NT2/D1 (cell line): Measurements from ENCODE around the gene MPDU1.
"Not testable (repeated sequence)": the region's sequence is repeated elsewhere in the genome, so short reads cannot be mapped to it uniquely, and the experiment has no call there.

ENCODE experiments used
- DNase-seq: peaks from one replicate; pipeline ENCODE4 v3.0.0-alpha.2; 2011; ENCODE audit warnings: low read depth, low spot score
- H3K27me3 ChIP-seq: 2 replicates; pipeline ENCODE4 v1.6.0; 2011; ENCODE audit warnings: mild to moderate bottlenecking; ENCODE audit not compliant: insufficient read length, insufficient read depth
- H3K36me3 ChIP-seq: 2 replicates; pipeline ENCODE4 v1.6.1; 2011; ENCODE audit warnings: mild to moderate bottlenecking, low read length, mixed read lengths; ENCODE audit not compliant: insufficient read depth, insufficient read length
- H3K4me1 ChIP-seq: 2 replicates; pipeline ENCODE4 v1.5.1; 2011; ENCODE audit not compliant: insufficient read depth, insufficient read length
- H3K4me3 ChIP-seq: 2 replicates; pipeline ENCODE4 v1.5.1; 2011; ENCODE audit warnings: low read depth; ENCODE audit not compliant: insufficient read length
- H3K9ac ChIP-seq: 2 replicates; pipeline ENCODE4 v1.6.0; 2011; ENCODE audit warnings: low read depth; ENCODE audit not compliant: insufficient read length
- H3K9me3 ChIP-seq: 2 replicates; pipeline ENCODE4 v1.5.1; 2011; ENCODE audit warnings: mild to moderate bottlenecking, low read length; ENCODE audit not compliant: insufficient read depth
- SUZ12 ChIP-seq: IDR thresholded peaks from 2 replicates; pipeline ENCODE4 v1.6.1; 2011; ENCODE audit not compliant: insufficient read length, insufficient read depth; ENCODE audit errors: extremely low read depth
- YY1 ChIP-seq: IDR thresholded peaks from 2 replicates; pipeline ENCODE4 v1.6.1; 2011; ENCODE audit not compliant: insufficient read length, insufficient read depth
- ZNF274 ChIP-seq: IDR thresholded peaks from 2 replicates; pipeline ENCODE4 v1.6.1; 2011; ENCODE audit warnings: mild to moderate bottlenecking, low read depth, low read length

The MPDU1 gene

DNA sequence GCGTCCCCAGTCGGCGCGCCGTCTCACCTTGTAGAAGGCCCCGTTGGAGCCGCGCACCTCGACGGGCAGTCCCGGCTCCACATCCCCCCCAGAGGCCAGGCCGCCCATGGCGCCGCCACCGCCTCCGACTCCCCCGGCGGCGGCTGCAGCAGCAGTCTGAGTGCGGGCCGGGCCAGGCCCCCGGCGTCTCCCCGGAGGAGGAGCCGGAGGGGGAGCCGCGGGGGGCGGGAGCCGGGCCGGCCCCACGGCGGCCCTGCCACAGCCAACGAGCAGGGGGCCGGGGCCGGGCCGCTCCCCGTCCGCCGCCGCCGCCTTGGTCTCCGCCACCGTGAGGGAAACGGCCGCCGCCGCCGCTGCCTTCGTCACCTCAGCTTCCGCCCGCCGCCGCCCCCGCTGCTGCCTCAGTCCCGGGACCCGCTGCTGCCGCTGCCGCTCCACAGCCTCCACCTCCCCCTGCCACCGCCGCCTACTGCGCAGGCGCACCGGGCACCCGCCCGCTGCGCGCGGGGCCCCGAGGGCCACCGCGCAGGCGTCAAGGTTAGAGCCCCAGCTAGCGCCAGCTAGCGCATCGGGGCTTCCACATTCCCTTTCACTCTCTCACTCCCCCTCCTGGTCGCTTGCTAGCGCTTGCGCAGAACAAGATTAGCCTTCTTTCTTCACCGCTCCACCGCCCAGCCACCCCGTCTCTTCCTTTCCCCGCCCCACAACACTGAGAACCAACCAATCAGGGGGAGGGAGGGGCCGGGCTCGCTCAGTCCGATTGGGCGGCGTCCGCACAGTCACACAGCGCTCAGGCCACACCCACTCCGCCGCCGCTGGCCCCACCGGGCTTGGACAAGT, 31.0 kb downstream of the MPDU1 start, which contains the start of gene FXR2:
TSS of gene FXR2 (minus strand) at position 473 of the 840 bp plus-strand sequence. CDS start at position 108, 365 bp downstream.
- H3K27me3 ChIP-seq, result no peaks in the 10 kb centered on the region
- H3K4me1 ChIP-seq, result no peaks in the 10 kb centered on the region
- H3K36me3 ChIP-seq, result peaks cover 20% of the 10 kb centered on the region
- H3K9me3 ChIP-seq, result no peaks in the 10 kb centered on the region
- peak within 1 kb of the TSS; percentile 74 for H3K4me3 ChIP-seq
- peak; percentile 98 for DNase-seq
- no peak for TF ChIP-seq YY1
- TF ChIP-seq SUZ12, result no peak
- TF ChIP-seq ZNF274, result no peak
- H3K9ac ChIP-seq, result peak within 1 kb of the TSS; percentile 80

DNA sequence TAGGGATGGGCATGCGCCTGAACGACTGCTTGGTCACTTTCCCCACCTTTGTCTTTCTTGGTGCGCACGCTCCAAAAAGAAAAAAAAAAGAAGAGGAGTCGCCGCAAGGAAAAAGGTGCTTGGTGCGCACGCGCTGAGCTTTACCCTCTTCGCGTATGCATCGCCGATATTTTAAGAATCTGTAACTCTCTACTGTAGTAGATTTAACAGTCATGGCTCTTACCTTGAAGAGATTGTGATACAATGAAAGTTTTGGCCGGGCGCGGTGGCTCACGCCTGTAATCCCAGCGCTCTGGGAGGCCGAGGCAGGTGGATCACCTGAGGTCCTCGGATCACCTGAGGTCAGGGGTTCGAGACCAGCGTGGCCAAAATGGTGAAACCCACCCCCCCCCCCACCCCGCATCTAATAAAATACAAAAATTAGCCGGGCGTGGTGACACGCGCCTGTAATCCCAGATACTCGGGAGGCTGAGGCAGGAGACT, 31.7 kb downstream of the MPDU1 start:
- Histone ChIP-seq H3K4me3 (no peak overlapping the region), H3K36me3 (peaks cover 16% of the 10 kb centered on the region), H3K27me3 (no peaks in the 10 kb centered on the region), H3K4me1 (no peaks in the 10 kb centered on the region), H3K9me3 (no peaks in the 10 kb centered on the region), H3K9ac (no peak overlapping the region)
- DNase-seq, result no peak
- no peak for TF ChIP-seq SUZ12

DNA sequence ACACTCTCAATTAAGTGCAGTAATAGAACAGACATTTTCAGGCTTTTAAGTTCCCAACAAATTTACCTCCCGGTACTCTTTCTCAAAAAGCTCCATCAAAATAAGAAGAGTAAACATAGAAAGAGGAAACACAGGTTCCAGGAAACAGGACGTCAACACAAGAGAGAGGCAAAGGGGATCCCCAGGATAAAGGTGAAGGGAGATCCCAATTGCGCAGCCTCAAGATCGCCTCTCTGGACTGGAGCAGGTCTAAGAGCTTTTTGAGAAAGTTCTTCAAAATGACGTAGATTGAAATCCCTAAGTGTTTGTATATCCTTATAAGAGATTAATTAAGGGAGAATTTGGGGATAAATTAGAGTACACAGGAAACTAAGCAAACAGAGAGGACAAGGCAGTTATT, 35.0 kb downstream of the MPDU1 start:
- no peaks in the 10 kb centered on the region for H3K4me1 ChIP-seq
- no peaks in the 10 kb centered on the region for H3K36me3 ChIP-seq
- H3K4me3 ChIP-seq, result no peak overlapping the region
- H3K27me3 ChIP-seq, result no peaks in the 10 kb centered on the region
- no peak overlapping the region for H3K9ac ChIP-seq
- TF ChIP-seq YY1 (no peak), SUZ12 (no peak), ZNF274 (no peak)
- DNase-seq, result no peak
- no peaks in the 10 kb centered on the region for H3K9me3 ChIP-seq

GRCh38 chr17:7620835-7621234, 37.2 kb downstream of the MPDU1 start:
- H3K4me1 ChIP-seq, result no peaks in the 10 kb centered on the region
- DNase-seq, result no peak
- no peaks in the 10 kb centered on the region for H3K9me3 ChIP-seq
- TF ChIP-seq ZNF274 (no peak), SUZ12 (no peak), YY1 (no peak)
- H3K9ac ChIP-seq, result no peak overlapping the region
- H3K27me3 ChIP-seq, result no peaks in the 10 kb centered on the region
- H3K4me3 ChIP-seq, result no peak overlapping the region
- no peaks in the 10 kb centered on the region for H3K36me3 ChIP-seq

DNA sequence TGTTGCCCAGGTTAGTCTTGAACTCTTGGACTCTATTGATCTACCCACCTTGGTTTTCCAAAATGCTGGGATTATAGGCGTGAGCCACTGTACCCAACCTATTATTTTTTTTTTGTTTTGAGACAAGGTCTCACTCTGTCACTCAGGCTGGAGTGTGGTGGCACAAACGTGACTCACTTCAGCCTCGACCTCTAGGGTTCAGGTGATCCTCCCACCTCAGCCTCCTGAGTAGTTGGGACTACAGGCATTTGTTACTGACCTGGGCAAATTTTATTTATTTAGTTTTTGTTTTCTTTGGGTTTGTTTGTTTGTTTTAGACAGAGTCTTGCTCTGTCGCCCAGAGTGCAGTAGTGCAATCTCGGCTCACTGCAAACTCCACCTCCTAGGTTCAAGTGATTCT, 40.0 kb downstream of the MPDU1 start:
- H3K4me1 ChIP-seq, result no peaks in the 10 kb centered on the region
- DNase-seq, result no peak
- no peaks in the 10 kb centered on the region for H3K9me3 ChIP-seq
- no peaks in the 10 kb centered on the region for H3K27me3 ChIP-seq
- no peak overlapping the region for H3K4me3 ChIP-seq
- TF ChIP-seq ZNF274 (no peak), YY1 (no peak), SUZ12 (no peak)
- no peak overlapping the region for H3K9ac ChIP-seq
- peaks cover 2% of the 10 kb centered on the region for H3K36me3 ChIP-seq

DNA sequence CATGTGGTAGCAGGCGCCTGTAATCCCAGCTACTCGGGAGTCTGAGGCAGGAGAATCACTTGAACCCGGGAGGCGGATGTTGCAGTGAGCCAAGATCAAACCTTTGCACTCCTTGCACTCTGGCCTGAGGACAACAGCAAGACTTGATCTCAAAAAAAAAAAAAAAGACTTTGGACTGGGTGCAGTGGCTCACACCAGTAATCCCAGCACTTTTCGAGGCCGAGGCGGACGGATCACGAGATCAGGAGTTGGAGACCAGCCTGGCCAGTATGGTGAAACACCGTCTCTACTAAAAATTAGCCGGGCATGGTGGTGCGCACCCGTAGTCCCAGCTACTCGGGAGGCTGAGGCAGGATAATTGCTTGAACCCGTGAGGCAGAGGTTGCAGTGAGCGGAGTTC, 42.1 kb downstream of the MPDU1 start:
- H3K9me3 ChIP-seq, DNase-seq, H3K36me3 ChIP-seq, H3K4me3 ChIP-seq, H3K4me1 ChIP-seq, H3K27me3 ChIP-seq, H3K9ac ChIP-seq: not testable (repeated sequence)

GRCh38 chr17:7626307-7626706, 42.7 kb downstream of the MPDU1 start:
- no peak for TF ChIP-seq ZNF274
- no peak for TF ChIP-seq YY1
- no peak for TF ChIP-seq SUZ12
- H3K9ac ChIP-seq, result peak overlapping the region; percentile 91

DNA sequence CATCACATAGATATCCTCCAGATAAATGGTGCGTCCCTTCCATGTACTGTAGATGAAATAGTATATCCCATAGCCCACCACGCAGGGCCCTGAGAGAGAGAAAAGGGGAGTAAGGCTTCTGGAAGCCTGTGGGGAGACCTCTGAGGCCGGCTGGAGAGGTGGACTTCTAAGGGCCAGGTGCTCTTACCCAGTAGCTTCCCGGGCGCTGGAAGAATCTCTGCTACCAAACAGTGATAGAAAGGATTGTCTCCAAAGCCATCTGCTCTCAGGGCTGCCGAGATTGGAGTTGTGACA, 43.3 kb downstream of the MPDU1 start:
- Histone ChIP-seq H3K27me3 (no peaks in the 10 kb centered on the region), H3K9me3 (no peaks in the 10 kb centered on the region), H3K36me3 (peaks cover 2% of the 10 kb centered on the region), H3K9ac (peak overlapping the region; percentile 91), H3K4me3 (peak overlapping the region; percentile 75), H3K4me1 (no peaks in the 10 kb centered on the region)
- TF ChIP-seq ZNF274, result no peak
- no peak for TF ChIP-seq YY1
- no peak for TF ChIP-seq SUZ12
- DNase-seq, result no peak

More at GRCh38 chr17:7626307-7626706, 42.7 kb downstream of the MPDU1 start:
- Histone ChIP-seq H3K9me3 (no peaks in the 10 kb centered on the region), H3K4me1 (no peaks in the 10 kb centered on the region), H3K27me3 (no peaks in the 10 kb centered on the region), H3K4me3 (peak overlapping the region; percentile 75), H3K36me3 (peaks cover 2% of the 10 kb centered on the region)
- DNase-seq, result no peak
